OCI-LY7 (cell line): ENCODE measurements around the gene PILRB.
"Not testable (repeated sequence)": the region's sequence is repeated elsewhere in the genome, so short reads cannot be mapped to it uniquely, and the experiment has no call there.

Experiments used
- CTCF ChIP-seq: fragments of 200-600 bp; sonication (generic); conservative IDR thresholded peaks from 2 replicates; pipeline ENCODE4 v1.5.1; 2014; ENCODE audit warnings: mild to moderate bottlenecking, antibody characterized with exemption, low read length, moderate library complexity, mixed read lengths
- EZH2phosphoT487 ChIP-seq: fragments of 200-600 bp; sonication (generic); IDR thresholded peaks from 2 replicates; pipeline ENCODE4 v1.6.1; 2018; ENCODE audit warnings: low read depth, borderline replicate concordance, mild to moderate bottlenecking, mixed run types, antibody characterized with exemption, low read length, moderate library complexity, mixed read lengths

- TF ChIP-seq CTCF, EZH2phosphoT487: not testable (repeated sequence)
Measured at GRCh38 chr7:100335566-100336466, 22.1 kb upstream of the PILRB start.
